Bronchial epithelial cell (primary cell): ENCODE measurements around the gene ACSL6. TPM values are rescaled to one million over a fixed set of nuclear protein-coding genes. Genes with fewer than 3 reads are reported as not detected.

Experiments
- DNase-seq: peaks from one replicate; pipeline ENCODE4 v3.0.0-alpha.2; 2010; ENCODE audit warnings: low read depth
- FAIRE-seq: peaks from 2 replicates; lab custom pipeline; 2011; peaks lifted over from hg19 to GRCh38; lab: Jason Lieb, UNC
- H3K27me3 ChIP-seq: 2 replicates; pipeline ENCODE4 v1.5.1; 2011; ENCODE audit warnings: low read length; ENCODE audit not compliant: control insufficient read depth, insufficient read depth
- H3K36me3 ChIP-seq: 2 replicates; pipeline ENCODE4 v1.5.1; 2011; ENCODE audit warnings: low read length; ENCODE audit not compliant: control insufficient read depth, insufficient read depth
- H3K4me3 ChIP-seq: 2 replicates; pipeline ENCODE4 v1.5.1; 2011; ENCODE audit warnings: mild to moderate bottlenecking, low read depth, low read length, control low read depth
- total RNA-seq: library from RNA; depleted of rRNA; stranded (reverse); fragments of >200 nt; gene quantifications from 2 replicates; pipeline ENCODE4 v1.2.1, GENCODE V29; 2014
- TF ChIP-seq, protein P1 (sequence below): IDR thresholded peaks from 2 replicates; pipeline ENCODE4 v1.5.1; 2011; ENCODE audit warnings: mild to moderate bottlenecking, moderate library complexity, low read length, control low read depth, inconsistent platforms; ENCODE audit not compliant: insufficient read depth, severe bottlenecking

ACSL6 gene
- total RNA-seq, 1 donor from 2014 or later, result 0.26 TPM

DNA sequence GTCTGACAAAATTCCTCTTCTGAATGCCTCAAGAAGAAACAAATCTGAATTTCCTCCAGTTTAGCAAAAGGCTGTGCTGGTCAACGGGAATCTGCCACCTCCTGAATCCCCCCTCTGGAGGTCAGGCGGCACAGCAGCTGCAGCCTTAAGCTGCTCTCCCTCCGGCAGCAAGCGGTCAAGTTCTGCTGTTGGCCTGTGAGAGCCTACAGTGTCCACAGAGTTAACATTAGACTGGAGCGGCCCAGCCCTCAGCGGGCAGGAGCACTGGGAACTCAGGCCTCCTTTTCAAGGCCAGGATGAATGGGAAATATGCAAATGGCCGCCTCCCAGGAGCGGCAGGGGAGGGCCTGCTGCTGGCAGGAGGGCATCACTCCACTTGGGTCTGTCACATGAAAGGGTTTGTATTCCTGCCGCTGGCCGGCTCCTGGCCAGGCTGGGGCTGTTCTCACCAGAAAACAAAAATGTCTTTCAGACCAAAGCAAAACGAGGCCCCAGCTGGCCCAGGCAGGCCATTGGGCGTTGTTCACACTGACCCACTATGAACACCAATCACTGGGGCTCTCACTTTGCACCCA, 8.2 kb downstream of the ACSL6 start:
- FAIRE-seq, result no peak
- Histone ChIP-seq H3K36me3 (no peaks in the 10 kb centered on the region), H3K4me3 (no peak overlapping the region), H3K27me3 (no peaks in the 10 kb centered on the region)
- no peak for DNase-seq
- TF ChIP-seq, protein P1, sequence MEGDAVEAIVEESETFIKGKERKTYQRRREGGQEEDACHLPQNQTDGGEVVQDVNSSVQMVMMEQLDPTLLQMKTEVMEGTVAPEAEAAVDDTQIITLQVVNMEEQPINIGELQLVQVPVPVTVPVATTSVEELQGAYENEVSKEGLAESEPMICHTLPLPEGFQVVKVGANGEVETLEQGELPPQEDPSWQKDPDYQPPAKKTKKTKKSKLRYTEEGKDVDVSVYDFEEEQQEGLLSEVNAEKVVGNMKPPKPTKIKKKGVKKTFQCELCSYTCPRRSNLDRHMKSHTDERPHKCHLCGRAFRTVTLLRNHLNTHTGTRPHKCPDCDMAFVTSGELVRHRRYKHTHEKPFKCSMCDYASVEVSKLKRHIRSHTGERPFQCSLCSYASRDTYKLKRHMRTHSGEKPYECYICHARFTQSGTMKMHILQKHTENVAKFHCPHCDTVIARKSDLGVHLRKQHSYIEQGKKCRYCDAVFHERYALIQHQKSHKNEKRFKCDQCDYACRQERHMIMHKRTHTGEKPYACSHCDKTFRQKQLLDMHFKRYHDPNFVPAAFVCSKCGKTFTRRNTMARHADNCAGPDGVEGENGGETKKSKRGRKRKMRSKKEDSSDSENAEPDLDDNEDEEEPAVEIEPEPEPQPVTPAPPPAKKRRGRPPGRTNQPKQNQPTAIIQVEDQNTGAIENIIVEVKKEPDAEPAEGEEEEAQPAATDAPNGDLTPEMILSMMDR, result no peak

DNA sequence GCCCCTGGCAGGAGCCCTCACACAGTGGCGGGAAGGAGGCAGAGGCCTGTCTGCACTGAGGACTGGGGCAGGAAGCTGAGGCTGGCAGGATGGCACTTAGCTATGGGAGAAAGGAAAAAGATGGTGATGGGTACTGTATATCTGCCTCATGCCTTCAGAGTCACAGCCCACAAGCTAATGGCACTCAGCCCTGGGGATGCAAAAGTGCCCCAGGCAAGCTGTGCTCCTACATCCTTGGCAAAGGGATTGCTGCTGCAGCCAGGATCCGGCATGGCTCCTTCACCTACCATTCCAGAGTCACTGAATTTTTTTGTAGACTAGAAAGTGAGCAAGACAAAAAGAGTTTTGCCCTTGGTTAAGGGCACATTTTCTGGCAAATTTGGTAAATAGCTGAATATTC, 8.7 kb downstream of the ACSL6 start:
- no peak for FAIRE-seq
- TF ChIP-seq, protein P1, result no peak
- H3K27me3 ChIP-seq, result no peaks in the 10 kb centered on the region

DNA sequence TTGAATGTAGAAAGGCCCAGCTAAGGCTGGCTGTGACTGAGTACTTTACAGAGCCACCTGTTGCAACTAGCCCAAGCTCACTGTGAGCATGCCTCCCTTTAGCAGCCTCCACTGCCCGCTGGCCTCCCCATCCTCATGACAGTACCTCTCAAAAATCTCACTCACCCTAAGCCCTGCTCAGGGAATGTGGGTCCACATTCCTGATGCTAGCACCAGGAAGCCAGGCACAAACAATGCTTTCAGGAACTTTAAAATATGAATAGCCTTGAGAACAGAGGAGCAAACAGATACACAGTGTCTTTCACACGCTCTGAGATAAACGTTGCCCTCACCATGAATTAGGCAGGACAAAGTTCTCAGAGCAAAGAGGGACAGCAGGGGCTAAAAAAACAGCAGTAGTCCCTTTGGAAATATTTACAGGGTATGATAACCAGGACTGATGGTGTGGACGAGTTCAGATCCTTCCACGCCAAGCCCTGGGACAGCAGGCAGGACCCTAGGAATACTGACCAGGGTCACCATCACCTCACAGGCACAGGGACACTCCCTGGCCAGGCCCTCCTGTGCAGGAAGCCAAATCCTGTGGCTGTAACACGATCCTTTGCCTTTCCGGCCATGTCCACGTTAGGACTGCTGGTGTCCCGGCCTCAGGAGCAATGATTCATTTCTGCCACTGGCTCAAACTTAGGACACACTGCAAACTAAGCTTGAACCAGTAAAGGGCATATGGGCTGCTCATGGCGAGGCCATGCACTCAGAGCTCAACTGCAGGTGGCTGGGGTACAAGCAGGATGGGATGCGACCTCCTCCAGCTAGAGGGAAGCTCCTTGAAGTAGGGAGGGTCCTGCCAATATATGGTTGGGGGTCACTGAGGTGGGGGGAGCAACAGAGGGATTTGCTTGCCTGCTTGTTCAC, 9.6 kb downstream of the ACSL6 start:
- H3K36me3 ChIP-seq, result no peaks in the 10 kb centered on the region
- peak; percentile 17 for DNase-seq
- H3K4me3 ChIP-seq, result no peak overlapping the region
- no peak for FAIRE-seq
- TF ChIP-seq, protein P1, result no peak
- no peaks in the 10 kb centered on the region for H3K27me3 ChIP-seq

More for the DNA sequence above, 8.7 kb downstream of the ACSL6 start:
- Histone ChIP-seq H3K4me3 (no peak overlapping the region), H3K36me3 (no peaks in the 10 kb centered on the region)
- no peak for DNase-seq

DNA sequence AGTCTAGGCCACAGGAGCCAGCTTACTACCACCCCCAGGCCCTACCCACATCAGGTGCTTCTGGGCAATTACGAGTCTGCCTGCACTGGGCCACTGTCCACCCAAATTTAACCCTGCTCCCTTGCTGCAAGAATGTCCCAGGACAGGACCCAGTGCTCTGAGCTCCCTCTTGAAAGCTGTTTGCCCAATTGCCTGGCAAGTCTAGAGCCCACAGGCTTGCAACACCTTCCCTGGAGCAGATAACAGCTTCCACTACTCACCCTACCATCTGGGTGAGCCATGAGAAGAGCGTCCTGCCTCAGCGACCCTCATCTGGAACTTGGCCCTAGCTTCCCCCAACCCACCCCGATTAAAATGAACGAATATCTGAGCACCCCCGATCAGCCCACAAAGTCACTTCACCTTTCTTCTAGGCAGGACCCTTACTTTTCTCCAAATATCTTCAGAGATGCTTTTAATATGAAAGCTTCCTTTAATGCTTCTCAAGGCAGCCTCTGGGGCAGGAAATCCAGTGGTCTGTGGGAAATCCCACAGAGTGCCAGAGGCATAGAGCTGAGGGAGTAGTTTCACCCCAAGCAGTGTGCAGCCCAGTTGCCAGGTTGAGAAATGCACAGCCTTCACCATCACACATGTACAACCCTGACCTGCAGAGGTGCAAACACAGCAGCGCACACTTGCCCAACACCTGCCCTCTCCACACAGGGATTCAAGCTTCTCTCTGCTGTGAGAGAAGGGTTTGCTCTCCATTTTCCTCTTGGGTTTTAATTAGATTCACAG, 10.6 kb downstream of the ACSL6 start:
- FAIRE-seq (no peak), DNase-seq (no peak)
- Histone ChIP-seq H3K36me3 (no peaks in the 10 kb centered on the region), H3K27me3 (no peaks in the 10 kb centered on the region), H3K4me3 (no peak overlapping the region)
- TF ChIP-seq, protein P1, result no peak

DNA sequence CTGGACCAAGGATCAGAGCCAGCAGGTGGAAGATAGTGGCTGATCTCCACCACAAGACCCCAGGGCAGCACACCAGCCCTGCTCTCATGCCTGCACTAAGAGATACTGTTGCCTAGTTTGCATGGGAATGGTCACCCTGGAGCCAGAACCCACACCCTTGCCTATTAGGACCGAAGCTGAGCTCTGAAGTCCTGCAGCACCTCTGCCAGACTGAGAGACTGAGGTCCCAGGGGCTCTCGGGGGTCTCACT, 11.3 kb downstream of the ACSL6 start:
- TF ChIP-seq, protein P1, result no peak
- FAIRE-seq (no peak), DNase-seq (no peak)
- Histone ChIP-seq H3K36me3 (no peaks in the 10 kb centered on the region), H3K4me3 (no peak overlapping the region), H3K27me3 (no peaks in the 10 kb centered on the region)
